Measurements from ENCODE around the gene RIPPLY2. TPM values are rescaled to one million over a fixed set of nuclear protein-coding genes. Genes with fewer than 3 reads are reported as not detected.

Gene RIPPLY2
- total RNA-seq, 1 experiment from 2014 or later = 3.0 TPM

GRCh38 chr6:83875843-83876242, 22.7 kb downstream of the RIPPLY2 start:
- TF ChIP-seq EZH2 (IDR thresholded peaks at IDR 0.05; ENCODE audit: borderline replicate concordance, low read depth, low read length, poor library complexity, severe bottlenecking) (no peak), CTCF (conservative IDR thresholded peaks at IDR 0.05; ENCODE audit: low read depth, low read length) (no peak)
- Histone ChIP-seq H3K27ac (ENCODE audit: low read depth, low read length, poor library complexity, severe bottlenecking) (no peak overlapping the region), H3K4me3 (ENCODE audit: low read depth, low read length, poor library complexity, severe bottlenecking) (no peak overlapping the region), H3K27me3 (replicated peaks; ENCODE audit: insufficient read depth, low read depth, low read length, poor library complexity) (no peaks in the 10 kb centered on the region), H3K36me3 (ENCODE audit: insufficient read depth, low read length, poor library complexity, severe bottlenecking) (no peaks in the 10 kb centered on the region), H3K4me1 (ENCODE audit: insufficient read depth, low read length, poor library complexity, severe bottlenecking) (peaks cover 3% of the 10 kb centered on the region), H3K9me3 (ENCODE audit: low read depth, low read length, poor library complexity, severe bottlenecking) (no peaks in the 10 kb centered on the region)
- intact Hi-C loops (cut with micrococcal nuclease; ENCODE audit: unreplicated experiment) = no loop called here
- ChIA-PET POLR2A (ENCODE audit: low non-redundant PET) (no interaction called here), CTCF (no interaction called here)
- BruUV-seq (replicated peaks) = no TSS peak
- DNase-seq (ENCODE audit: low spot score) = no peak

- Histone ChIP-seq H3K9me3 (ENCODE audit: low read depth, low read length, poor library complexity, severe bottlenecking) (no peaks in the 10 kb centered on the region), H3K27me3 (replicated peaks; ENCODE audit: insufficient read depth, low read depth, low read length, poor library complexity) (no peaks in the 10 kb centered on the region), H3K36me3 (ENCODE audit: insufficient read depth, low read length, poor library complexity, severe bottlenecking) (no peaks in the 10 kb centered on the region), H3K27ac (ENCODE audit: low read depth, low read length, poor library complexity, severe bottlenecking) (no peak overlapping the region), H3K4me1 (ENCODE audit: insufficient read depth, low read length, poor library complexity, severe bottlenecking) (peaks cover 10% of the 10 kb centered on the region), H3K4me3 (ENCODE audit: low read depth, low read length, poor library complexity, severe bottlenecking) (no peak overlapping the region)
- ChIA-PET POLR2A (ENCODE audit: low non-redundant PET) (no interaction called here), CTCF (no interaction called here)
- TF ChIP-seq CTCF (conservative IDR thresholded peaks at IDR 0.05; ENCODE audit: low read depth, low read length) (no peak), EZH2 (IDR thresholded peaks at IDR 0.05; ENCODE audit: borderline replicate concordance, low read depth, low read length, poor library complexity, severe bottlenecking) (no peak)
- intact Hi-C loops (cut with micrococcal nuclease; ENCODE audit: unreplicated experiment) = no loop called here
- no peak for DNase-seq (ENCODE audit: low spot score)
- no TSS peak for BruUV-seq (replicated peaks)
These were observed 25.9 kb downstream of the RIPPLY2 start for GRCh38 chr6:83878902-83879644.

GRCh38 chr6:83879746-83880145, 26.6 kb downstream of the RIPPLY2 start:
- Histone ChIP-seq H3K4me1 (ENCODE audit: insufficient read depth, low read length, poor library complexity, severe bottlenecking) (peaks cover 17% of the 10 kb centered on the region), H3K36me3 (ENCODE audit: insufficient read depth, low read length, poor library complexity, severe bottlenecking) (no peaks in the 10 kb centered on the region), H3K27ac (ENCODE audit: low read depth, low read length, poor library complexity, severe bottlenecking) (no peak overlapping the region), H3K27me3 (replicated peaks; ENCODE audit: insufficient read depth, low read depth, low read length, poor library complexity) (no peaks in the 10 kb centered on the region), H3K4me3 (ENCODE audit: low read depth, low read length, poor library complexity, severe bottlenecking) (no peak overlapping the region), H3K9me3 (ENCODE audit: low read depth, low read length, poor library complexity, severe bottlenecking) (no peaks in the 10 kb centered on the region)
- CTCF ChIA-PET = no interaction called here
- BruUV-seq (replicated peaks) = no TSS peak
- intact Hi-C loops (cut with micrococcal nuclease; ENCODE audit: unreplicated experiment) = loop anchor here (10.0 kb wide), 3 partner anchors 695 to 1445 kb away; no protein-coding TSS in a partner anchor
- DNase-seq (ENCODE audit: low spot score) = no peak
- POLR2A ChIA-PET (ENCODE audit: low non-redundant PET) = no interaction called here
- TF ChIP-seq CTCF (conservative IDR thresholded peaks at IDR 0.05; ENCODE audit: low read depth, low read length) (no peak), EZH2 (IDR thresholded peaks at IDR 0.05; ENCODE audit: borderline replicate concordance, low read depth, low read length, poor library complexity, severe bottlenecking) (no peak)
